ENCODE measurements around the gene LSM2.

- TF ChIP-seq KAT2B (IDR thresholded peaks at IDR 0.05; ENCODE audit: low read depth, low read length), result no peak
- TF ChIP-seq KDM5B (IDR thresholded peaks at IDR 0.05; ENCODE audit: insufficient replicate concordance, low read depth, low read length), result no peak
- TF ChIP-seq RAD21 (CRISPR knock-in tag; conservative IDR thresholded peaks at IDR 0.05 in 1 of 2, IDR thresholded peaks at IDR 0.05 in 1 of 2), result no peak
These were observed 14.0 kb downstream of the LSM2 start for GRCh38 chr6:31792761-31793171.
